ENCODE data around the gene FAU. TPM values are rescaled to one million over a fixed set of nuclear protein-coding genes. Genes with fewer than 3 reads are reported as not detected.

The FAU gene
- 1,000 to 10,000 TPM; 1,138 to 1,149 TPM for total RNA-seq

DNA sequence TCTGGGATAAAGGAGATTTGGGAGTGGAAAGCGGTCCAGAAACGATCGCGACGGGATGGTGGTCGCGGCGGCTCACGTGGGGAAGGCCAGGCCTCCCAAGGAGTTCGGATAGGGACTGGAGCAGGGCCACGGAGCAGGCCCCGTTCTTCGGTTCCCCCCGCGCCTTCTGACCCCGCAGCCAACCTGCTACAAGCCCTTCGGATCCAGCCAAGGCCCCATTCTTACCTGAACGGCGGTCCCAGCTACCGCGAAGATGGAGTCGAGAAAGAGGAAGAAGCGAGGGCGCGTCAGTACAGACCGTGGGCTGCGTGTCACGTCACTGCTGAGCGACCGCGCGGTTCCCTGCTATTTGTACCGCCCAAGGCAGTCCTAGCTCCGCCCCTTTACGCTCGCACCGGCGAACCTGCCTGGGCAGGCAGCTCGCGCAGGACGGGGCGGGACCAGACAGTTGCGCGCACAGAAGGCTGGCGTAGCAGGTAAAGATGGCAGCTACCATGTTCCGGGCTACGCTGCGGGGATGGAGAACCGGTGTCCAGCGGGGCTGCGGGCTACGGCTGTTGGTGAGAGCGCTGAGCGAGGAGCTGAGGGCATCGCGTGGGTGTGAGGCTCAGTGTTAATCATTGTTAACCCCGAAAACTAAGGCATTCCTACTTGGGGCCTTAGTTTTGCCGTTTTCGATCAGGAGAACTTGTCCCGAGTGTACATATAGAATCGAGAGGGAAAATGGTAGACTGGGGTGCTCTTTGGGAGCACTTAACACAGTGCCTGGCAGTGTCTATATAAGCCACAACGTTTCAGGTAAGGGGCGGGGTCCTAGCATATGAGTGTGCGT is at the start of gene FAU, which contains the start of gene MRPL49:
Gene FAU (minus strand): TSS at position 270 of the 832 bp plus-strand sequence. CDS start 321 bp downstream, outside the sequence.
Gene MRPL49 (plus strand): TSS at position 457 of the 832 bp plus-strand sequence. CDS start 26 bp downstream, at position 483.
- intact Hi-C loops (cut with micrococcal nuclease) = loop anchor here (1.0 kb wide), 2 partner anchors 12 to 38 kb away; partner anchors contain the start of genes CDCA5, SYVN1 and ZFPL1

DNA sequence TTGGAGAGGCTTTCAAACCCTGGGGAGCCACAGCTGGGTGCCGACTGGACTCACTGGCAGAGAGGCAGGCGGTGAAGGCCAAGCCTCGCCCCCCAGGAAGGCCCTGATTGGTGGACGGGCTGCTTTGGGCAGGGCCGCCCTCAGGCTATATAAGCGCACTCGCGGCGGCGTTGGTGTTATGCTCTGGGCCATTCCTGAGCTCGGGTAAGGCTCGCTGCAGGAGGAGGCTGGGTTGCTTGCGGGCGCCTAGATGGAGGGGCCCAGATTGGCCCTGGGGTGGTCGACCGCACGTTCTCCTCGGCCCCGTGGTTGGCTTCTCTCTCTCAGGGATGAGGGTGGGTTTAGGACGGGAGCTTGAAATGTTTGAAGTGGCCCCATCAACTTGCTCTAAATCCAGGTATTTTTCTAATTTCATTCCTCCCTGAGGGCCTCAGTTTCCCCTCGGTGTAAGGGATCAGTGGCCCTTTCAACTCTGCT is 48.2 kb upstream of the FAU start, which contains the start of gene SPDYC:
Gene SPDYC (plus strand): TSS at position 176 of the 477 bp plus-strand sequence. CDS start 1,125 bp downstream, outside the sequence.
- H3K4me3 Mint-ChIP-seq = no peak within 1 kb of the TSS
- POLR2A ChIA-PET = interaction anchor here (1.4 kb wide), 1 partner anchor 11 kb away, joined by 3 read pairs; the partner anchor contains the start of gene CAPN1
- no peaks in the 10 kb centered on the region for H3K9me3 Mint-ChIP-seq
- CTCF ChIA-PET = interaction anchor here (1.0 kb wide), 1 partner anchor 10 kb away, joined by 3 read pairs; no protein-coding TSS in a partner anchor
- peaks cover 3% of the 10 kb centered on the region for H3K4me1 Mint-ChIP-seq (ENCODE audit: low read depth)
- no peaks in the 10 kb centered on the region for H3K36me3 Mint-ChIP-seq
- intact Hi-C loops (cut with micrococcal nuclease) = no loop called here
- DNase-seq = no peak
- H3K27ac Mint-ChIP-seq = peak within 1 kb of the TSS; percentile 14
- no peaks in the 10 kb centered on the region for H3K27me3 Mint-ChIP-seq

More for the DNA sequence above, at the start of gene FAU, which contains the start of gene MRPL49:
- ChIA-PET POLR2A (interaction anchor here (0.5 to 2.8 kb wide), 18 partner anchors 9 to 385 kb away, joined by 3 to 32 read pairs (median 4); partner anchors contain the start of genes ARL2, CAPN1, CDCA5 and POLA2), CTCF (interaction anchor here (0.6 to 5.7 kb wide), 15 partner anchors 9 to 278 kb away, joined by 3 to 72 read pairs (median 4); partner anchors contain the start of genes ARL2, CDC42BPG and TM7SF2)
- Mint-ChIP-seq H3K4me1 (ENCODE audit: low read depth) (peaks cover 48% of the 10 kb centered on the region), H3K36me3 (peaks cover 57% of the 10 kb centered on the region), H3K27ac (peak within 1 kb of the TSS; percentile 99), H3K27me3 (no peaks in the 10 kb centered on the region), H3K4me3 (peak within 1 kb of the TSS; percentile 100), H3K9me3 (no peaks in the 10 kb centered on the region)
- peak; percentile 99 for DNase-seq

DNA sequence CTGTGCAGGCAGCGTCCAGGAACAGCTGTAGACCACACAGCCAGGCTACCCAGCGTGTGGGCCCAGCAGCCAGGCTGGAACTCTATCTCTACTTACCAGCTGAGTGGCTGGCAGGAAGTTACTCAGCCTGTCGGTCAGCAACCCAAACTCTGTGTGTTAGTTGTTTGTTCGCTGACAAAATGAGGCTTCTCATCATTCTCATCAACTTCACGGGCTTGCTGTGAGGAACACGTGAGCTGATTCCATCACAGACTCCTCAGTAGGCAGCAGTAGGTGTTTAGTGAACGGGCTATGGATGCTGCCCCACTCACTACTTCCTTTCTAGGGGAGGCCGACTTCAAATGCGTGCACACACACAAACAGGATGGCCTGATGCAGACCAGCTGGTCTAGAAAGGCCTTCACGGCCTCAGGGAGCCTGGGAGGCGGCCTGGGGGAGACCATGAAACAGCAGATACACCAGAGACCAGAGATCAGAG is 47.3 kb upstream of the FAU start:
- Mint-ChIP-seq H3K27me3 (no peaks in the 10 kb centered on the region), H3K27ac (peak overlapping the region; percentile 14), H3K4me1 (ENCODE audit: low read depth) (peaks cover 3% of the 10 kb centered on the region), H3K36me3 (no peaks in the 10 kb centered on the region), H3K9me3 (no peaks in the 10 kb centered on the region), H3K4me3 (no peak overlapping the region)
- CTCF ChIA-PET = no interaction called here
- DNase-seq = no peak
- POLR2A ChIA-PET = interaction anchor here (1.4 kb wide), 1 partner anchor 12 kb away, joined by 3 read pairs; the partner anchor contains the start of gene CAPN1
- intact Hi-C loops (cut with micrococcal nuclease) = no loop called here

DNA sequence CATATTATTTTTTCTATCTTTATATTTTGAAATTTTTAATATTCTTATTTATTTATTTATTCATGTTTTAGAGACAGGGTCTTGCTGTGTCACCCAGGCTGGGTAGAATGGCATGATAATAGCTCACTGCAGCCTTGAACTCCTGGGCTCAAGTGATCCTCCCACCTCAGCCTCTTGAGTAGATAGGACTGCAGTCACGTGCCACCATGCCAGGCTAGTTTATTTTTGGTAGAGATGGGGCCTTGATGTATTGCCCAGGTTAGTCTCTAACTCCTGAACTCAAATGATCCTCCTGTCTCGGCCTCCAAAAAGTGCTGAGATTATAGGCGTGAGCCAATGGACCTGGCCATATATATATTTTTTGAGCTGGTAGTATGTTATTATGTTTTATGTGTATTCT is 45.7 kb upstream of the FAU start:
- ChIA-PET POLR2A (no interaction called here), CTCF (interaction anchor here (1.0 to 1.6 kb wide), 2 partner anchors 14 to 162 kb away, joined by 3 to 5 read pairs; partner anchors contain the start of gene CAPN1)
- DNase-seq = no peak
- no peaks in the 10 kb centered on the region for H3K36me3 Mint-ChIP-seq
- H3K9me3 Mint-ChIP-seq = no peaks in the 10 kb centered on the region
- intact Hi-C loops (cut with micrococcal nuclease) = no loop called here
- H3K27me3 Mint-ChIP-seq = no peaks in the 10 kb centered on the region
- no peak overlapping the region for H3K4me3 Mint-ChIP-seq
- H3K27ac Mint-ChIP-seq = no peak overlapping the region
- H3K4me1 Mint-ChIP-seq (ENCODE audit: low read depth) = peaks cover 3% of the 10 kb centered on the region

DNA sequence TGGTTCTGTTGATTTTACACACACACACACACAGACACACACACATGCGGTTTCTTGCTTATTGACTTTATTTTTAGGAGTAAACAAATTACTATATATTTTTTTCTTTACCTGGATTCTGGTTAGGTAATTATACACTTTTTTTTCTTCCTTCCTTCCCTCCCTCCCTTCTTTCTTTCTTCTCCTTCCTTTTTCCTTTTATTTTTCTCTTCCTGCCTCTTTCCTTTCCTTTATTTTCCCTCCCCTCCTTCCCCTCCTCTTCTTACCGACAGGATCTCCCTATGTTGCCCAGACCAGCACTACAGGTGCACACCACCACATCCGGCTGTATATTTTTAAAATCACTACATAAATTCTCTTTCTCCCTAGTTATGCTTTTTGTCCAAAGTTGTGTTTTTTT is 45.0 kb upstream of the FAU start:
- intact Hi-C loops (cut with micrococcal nuclease) = no loop called here
- CTCF ChIA-PET = interaction anchor here (1.6 kb wide), 1 partner anchor 163 kb away, joined by 3 read pairs; no protein-coding TSS in a partner anchor
- Mint-ChIP-seq H3K4me1 (ENCODE audit: low read depth) (peaks cover 3% of the 10 kb centered on the region), H3K4me3 (no peak overlapping the region), H3K27ac (no peak overlapping the region), H3K27me3 (no peaks in the 10 kb centered on the region), H3K36me3 (no peaks in the 10 kb centered on the region), H3K9me3 (no peaks in the 10 kb centered on the region)
- POLR2A ChIA-PET = no interaction called here
- no peak for DNase-seq

DNA sequence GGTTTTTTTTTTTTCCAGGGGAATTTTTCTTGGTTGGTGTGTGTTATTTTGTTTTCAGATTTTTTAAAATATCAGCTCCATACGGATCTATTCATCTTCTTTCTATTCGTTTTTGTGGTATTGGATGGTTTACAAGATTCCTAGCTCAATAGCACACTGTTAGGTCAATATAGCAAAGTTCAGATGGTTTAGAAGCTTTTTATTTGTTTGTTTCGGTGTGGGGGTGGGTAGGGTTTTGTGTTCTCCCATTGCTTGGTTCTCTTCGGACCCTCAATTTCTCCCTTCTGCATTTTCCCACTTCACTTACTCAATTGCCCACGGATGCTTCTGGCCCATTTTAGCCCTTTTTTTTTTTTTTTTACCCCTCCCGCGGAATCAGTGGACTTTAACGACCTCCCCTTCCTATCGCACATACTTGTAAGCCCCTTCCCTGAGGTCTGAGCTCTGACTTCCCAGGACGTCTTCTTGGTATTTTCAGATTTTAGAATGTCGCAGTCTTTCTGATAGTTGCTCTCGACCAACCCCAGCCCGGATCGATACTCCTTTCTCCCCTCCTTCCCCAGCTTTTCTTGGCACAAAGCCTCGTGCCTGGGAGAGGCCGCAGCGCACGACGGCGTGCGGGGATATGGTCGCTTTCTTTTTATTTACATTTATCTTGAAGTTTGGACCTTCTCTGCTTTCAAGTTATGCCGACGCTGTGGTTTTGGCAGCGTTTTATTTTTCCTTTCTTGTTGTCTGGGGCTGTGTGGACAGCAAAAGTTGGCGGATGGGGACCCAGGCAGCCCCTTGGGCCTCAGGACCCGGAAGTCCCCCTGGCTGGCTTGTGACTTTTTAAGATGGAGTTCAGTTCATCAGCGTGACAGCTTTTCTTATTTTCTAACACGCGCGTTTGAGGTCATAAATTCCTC is 43.7 kb upstream of the FAU start:
- no peaks in the 10 kb centered on the region for H3K36me3 Mint-ChIP-seq
- no peak for DNase-seq
- H3K27me3 Mint-ChIP-seq = no peaks in the 10 kb centered on the region
- ChIA-PET POLR2A (no interaction called here), CTCF (no interaction called here)
- intact Hi-C loops (cut with micrococcal nuclease) = no loop called here
- H3K27ac Mint-ChIP-seq = no peak overlapping the region
- no peak overlapping the region for H3K4me3 Mint-ChIP-seq
- no peaks in the 10 kb centered on the region for H3K9me3 Mint-ChIP-seq
- H3K4me1 Mint-ChIP-seq (ENCODE audit: low read depth) = peaks cover 3% of the 10 kb centered on the region

DNA sequence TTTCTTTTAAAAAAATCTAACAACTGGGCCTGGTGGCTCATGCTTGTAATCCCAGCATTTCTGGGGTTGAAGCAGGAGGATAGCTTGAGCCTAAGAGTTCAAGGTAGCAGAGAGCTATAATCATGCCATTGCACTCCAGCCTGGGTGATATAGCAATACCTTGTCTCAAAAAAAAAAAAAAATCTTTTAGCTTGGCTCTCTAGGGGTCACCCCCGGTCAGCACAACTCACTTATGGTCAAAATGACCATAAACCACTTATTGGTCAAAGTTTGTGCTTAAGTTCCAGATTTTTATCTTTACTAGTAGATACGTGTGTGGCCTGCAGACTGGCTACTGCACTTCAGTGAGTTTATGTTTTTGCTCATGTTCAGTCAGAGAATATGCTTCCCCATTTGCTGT is 41.8 kb upstream of the FAU start:
- POLR2A ChIA-PET = no interaction called here

DNA sequence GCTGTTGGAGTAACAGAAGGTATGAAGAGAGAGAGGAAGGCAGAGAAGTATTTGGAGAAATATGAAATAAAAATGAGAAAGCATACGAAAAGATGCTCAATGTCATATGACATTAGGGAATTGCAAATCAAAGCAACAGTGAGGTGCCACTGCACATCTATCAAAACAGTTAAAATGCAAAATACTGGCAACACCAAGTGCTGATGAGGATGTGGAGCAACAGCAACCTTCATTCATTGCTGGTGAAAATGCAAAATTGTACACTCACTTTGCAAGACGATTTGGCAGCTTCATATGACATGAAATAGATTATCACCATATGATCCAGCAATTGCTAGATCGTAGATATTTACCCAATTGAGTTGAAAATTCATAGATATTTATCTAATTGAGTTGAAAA is 38.7 kb upstream of the FAU start:
- peaks cover 6% of the 10 kb centered on the region for H3K27me3 Mint-ChIP-seq
- DNase-seq = no peak
- intact Hi-C loops (cut with micrococcal nuclease) = no loop called here
- ChIA-PET CTCF (no interaction called here), POLR2A (no interaction called here)
- H3K27ac Mint-ChIP-seq = no peak overlapping the region
- no peaks in the 10 kb centered on the region for H3K9me3 Mint-ChIP-seq
- H3K4me1 Mint-ChIP-seq (ENCODE audit: low read depth) = no peaks in the 10 kb centered on the region
- H3K4me3 Mint-ChIP-seq = no peak overlapping the region
- H3K36me3 Mint-ChIP-seq = no peaks in the 10 kb centered on the region

More for the DNA sequence above, 41.8 kb upstream of the FAU start:
- CTCF ChIA-PET = no interaction called here
- Mint-ChIP-seq H3K36me3 (no peaks in the 10 kb centered on the region), H3K4me1 (ENCODE audit: low read depth) (peaks cover 3% of the 10 kb centered on the region), H3K4me3 (no peak overlapping the region), H3K9me3 (no peaks in the 10 kb centered on the region), H3K27me3 (peaks cover 5% of the 10 kb centered on the region), H3K27ac (no peak overlapping the region)
- intact Hi-C loops (cut with micrococcal nuclease) = no loop called here
- DNase-seq = no peak

DNA sequence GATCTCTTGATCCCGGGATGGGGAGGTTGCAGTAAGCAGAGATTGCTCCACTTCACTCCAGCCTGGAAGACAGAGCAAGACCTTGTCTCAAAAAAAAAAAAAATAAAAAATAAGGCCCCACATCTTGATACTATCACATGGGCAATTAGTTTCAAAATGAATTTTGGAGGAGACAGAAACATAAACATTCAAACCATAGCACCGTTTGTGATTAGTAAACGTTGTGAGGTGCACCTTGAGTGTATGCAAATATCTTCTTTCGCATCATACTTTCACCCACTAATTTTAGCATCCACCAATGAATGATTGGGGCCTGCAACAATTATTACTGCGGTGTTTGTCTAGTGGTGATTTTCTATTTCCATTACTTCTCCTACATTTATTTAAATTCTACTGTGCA is 37.1 kb upstream of the FAU start:
- Mint-ChIP-seq H3K4me1 (ENCODE audit: low read depth) (no peaks in the 10 kb centered on the region), H3K4me3 (no peak overlapping the region), H3K27me3 (peaks cover 6% of the 10 kb centered on the region), H3K27ac (no peak overlapping the region), H3K9me3 (no peaks in the 10 kb centered on the region), H3K36me3 (no peaks in the 10 kb centered on the region)
- no peak for DNase-seq
- ChIA-PET POLR2A (no interaction called here), CTCF (no interaction called here)
- intact Hi-C loops (cut with micrococcal nuclease) = no loop called here

DNA sequence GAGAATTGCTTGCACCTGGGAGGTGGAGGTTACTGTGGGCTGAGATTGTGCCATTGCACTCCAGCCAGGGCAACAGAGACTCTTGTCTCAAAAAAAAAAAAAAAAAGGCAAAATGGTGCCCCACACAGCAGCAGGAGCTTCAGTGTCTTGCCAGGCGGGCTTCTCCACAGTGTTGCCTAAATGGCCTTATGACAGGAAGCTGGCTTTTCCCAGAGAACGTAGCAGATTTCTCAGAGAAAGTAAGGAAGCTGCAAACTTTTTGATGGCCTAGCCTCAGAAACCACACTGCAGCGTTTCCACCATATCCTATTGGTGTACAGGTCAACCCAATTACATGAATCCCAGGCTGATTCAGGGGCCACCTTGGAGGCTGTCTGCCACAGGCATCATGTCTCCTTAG is 35.4 kb upstream of the FAU start:
- H3K27ac Mint-ChIP-seq = no peak overlapping the region
- CTCF ChIA-PET = interaction anchor here (0.5 to 0.6 kb wide), 2 partner anchors 159 to 1270 kb away, joined by 3 read pairs; no protein-coding TSS in a partner anchor
- no peaks in the 10 kb centered on the region for H3K36me3 Mint-ChIP-seq
- POLR2A ChIA-PET = no interaction called here
- intact Hi-C loops (cut with micrococcal nuclease) = no loop called here
- H3K4me3 Mint-ChIP-seq = no peak overlapping the region
- no peaks in the 10 kb centered on the region for H3K9me3 Mint-ChIP-seq
- no peaks in the 10 kb centered on the region for H3K4me1 Mint-ChIP-seq (ENCODE audit: low read depth)
- no peak for DNase-seq
- H3K27me3 Mint-ChIP-seq = peaks cover 6% of the 10 kb centered on the region

DNA sequence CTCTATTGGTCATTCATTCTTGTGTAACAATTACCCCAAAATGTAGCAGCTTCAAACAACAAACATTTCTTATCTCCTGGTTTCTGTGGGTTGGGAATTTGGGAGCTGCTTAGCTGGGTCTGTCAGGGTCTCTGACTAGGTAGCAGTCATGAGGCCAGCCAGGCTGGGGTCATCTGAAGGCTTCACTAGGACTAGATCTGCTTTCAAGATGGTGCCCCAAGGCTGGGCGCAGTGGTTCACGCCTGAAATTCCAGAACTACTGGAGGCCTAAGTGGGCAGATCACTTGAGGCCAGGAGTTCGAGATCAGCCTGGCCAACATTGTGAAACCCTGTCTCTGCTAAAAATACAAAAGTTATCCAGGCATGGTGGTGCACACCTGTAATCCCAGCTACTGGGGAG is 35.0 kb upstream of the FAU start:
- H3K27me3 Mint-ChIP-seq = peaks cover 6% of the 10 kb centered on the region
- H3K9me3 Mint-ChIP-seq = no peaks in the 10 kb centered on the region
- no peaks in the 10 kb centered on the region for H3K4me1 Mint-ChIP-seq (ENCODE audit: low read depth)
- CTCF ChIA-PET = no interaction called here
- no peaks in the 10 kb centered on the region for H3K36me3 Mint-ChIP-seq
- intact Hi-C loops (cut with micrococcal nuclease) = no loop called here
- POLR2A ChIA-PET = no interaction called here
- DNase-seq = no peak
- H3K27ac Mint-ChIP-seq = no peak overlapping the region
- no peak overlapping the region for H3K4me3 Mint-ChIP-seq

Measured in activated CD4-positive, alpha-beta memory T cell treated with anti-CD3 and anti-CD28 coated beads for 36 hours (primary cell).